Measurements from ENCODE around the gene MZF1.

The MZF1 gene

GRCh38 chr19:58536852-58537798 is 36.0 kb downstream of the MZF1 start:
- TF ChIP-seq TEAD4 (IDR thresholded peaks at IDR 0.05) (no peak), USF1 (IDR thresholded peaks at IDR 0.05) (no peak), ZBTB7A (IDR thresholded peaks at IDR 0.05; ENCODE audit: low read depth) (no peak), EGR1 (IDR thresholded peaks at IDR 0.05) (no peak), CREB1 (IDR thresholded peaks at IDR 0.05; ENCODE audit: low read depth) (no peak), REST (IDR thresholded peaks at IDR 0.05; ENCODE audit: low read depth) (no peak), RAD21 (IDR thresholded peaks at IDR 0.05; ENCODE audit: low read depth) (no peak), FOXM1 (IDR thresholded peaks at IDR 0.05; ENCODE audit: borderline replicate concordance, low read depth) (no peak), YY1 (IDR thresholded peaks at IDR 0.05; ENCODE audit: low read depth) (no peak), TCF12 (IDR thresholded peaks at IDR 0.05; ENCODE audit: low read depth) (no peak), TAF1 (IDR thresholded peaks at IDR 0.05; ENCODE audit: low read depth) (no peak), CEBPB (IDR thresholded peaks at IDR 0.05) (no peak), EP300 (IDR thresholded peaks at IDR 0.05; ENCODE audit: borderline replicate concordance) (no peak), MAX (IDR thresholded peaks at IDR 0.05) (no peak), NFIC (IDR thresholded peaks at IDR 0.05) (no peak)

GRCh38 chr19:58535857-58536256 is 37.3 kb downstream of the MZF1 start:
- TF ChIP-seq TAF1 (IDR thresholded peaks at IDR 0.05; ENCODE audit: low read depth) (no peak), FOXM1 (IDR thresholded peaks at IDR 0.05; ENCODE audit: borderline replicate concordance, low read depth) (no peak), YY1 (IDR thresholded peaks at IDR 0.05; ENCODE audit: low read depth) (no peak), EGR1 (IDR thresholded peaks at IDR 0.05) (no peak)

- TF ChIP-seq FOXM1 (IDR thresholded peaks at IDR 0.05; ENCODE audit: borderline replicate concordance, low read depth) (no peak), NFIC (IDR thresholded peaks at IDR 0.05) (no peak), ZBTB7A (IDR thresholded peaks at IDR 0.05; ENCODE audit: low read depth) (no peak), TAF1 (IDR thresholded peaks at IDR 0.05; ENCODE audit: low read depth) (no peak), CREB1 (IDR thresholded peaks at IDR 0.05; ENCODE audit: low read depth) (no peak), CEBPB (IDR thresholded peaks at IDR 0.05) (no peak), TEAD4 (IDR thresholded peaks at IDR 0.05) (no peak), USF1 (IDR thresholded peaks at IDR 0.05) (no peak), EP300 (IDR thresholded peaks at IDR 0.05; ENCODE audit: borderline replicate concordance) (no peak), TCF12 (IDR thresholded peaks at IDR 0.05; ENCODE audit: low read depth) (no peak), RAD21 (IDR thresholded peaks at IDR 0.05; ENCODE audit: low read depth) (no peak), REST (IDR thresholded peaks at IDR 0.05; ENCODE audit: low read depth) (no peak), EGR1 (IDR thresholded peaks at IDR 0.05) (no peak), MAX (IDR thresholded peaks at IDR 0.05) (no peak), YY1 (IDR thresholded peaks at IDR 0.05; ENCODE audit: low read depth) (no peak)
Measured at GRCh38 chr19:58531034-58531840, 41.9 kb downstream of the MZF1 start.

- TF ChIP-seq USF1 (IDR thresholded peaks at IDR 0.05): no peak
- TF ChIP-seq MAX (IDR thresholded peaks at IDR 0.05): no peak
- TF ChIP-seq EP300 (IDR thresholded peaks at IDR 0.05; ENCODE audit: borderline replicate concordance): no peak
- no peak for TF ChIP-seq EGR1 (IDR thresholded peaks at IDR 0.05)
- no peak for TF ChIP-seq CEBPB (IDR thresholded peaks at IDR 0.05)
- TF ChIP-seq REST (IDR thresholded peaks at IDR 0.05; ENCODE audit: low read depth): no peak
- TF ChIP-seq FOXM1 (IDR thresholded peaks at IDR 0.05; ENCODE audit: borderline replicate concordance, low read depth): no peak
- no peak for TF ChIP-seq CREB1 (IDR thresholded peaks at IDR 0.05; ENCODE audit: low read depth)
- TF ChIP-seq ZBTB7A (IDR thresholded peaks at IDR 0.05; ENCODE audit: low read depth): no peak
- no peak for TF ChIP-seq YY1 (IDR thresholded peaks at IDR 0.05; ENCODE audit: low read depth)
- no peak for TF ChIP-seq RAD21 (IDR thresholded peaks at IDR 0.05; ENCODE audit: low read depth)
- TF ChIP-seq NFIC (IDR thresholded peaks at IDR 0.05): no peak
- TF ChIP-seq TEAD4 (IDR thresholded peaks at IDR 0.05): no peak
- TF ChIP-seq TCF12 (IDR thresholded peaks at IDR 0.05; ENCODE audit: low read depth): no peak
- no peak for TF ChIP-seq TAF1 (IDR thresholded peaks at IDR 0.05; ENCODE audit: low read depth)
Measured at GRCh38 chr19:58529405-58529804, 43.7 kb downstream of the MZF1 start.

Data from Ishikawa (cell line).